Tibial nerve (tissue), 4 donors: Measurements from ENCODE around the gene LMF1. TPM values are rescaled to one million over a fixed set of nuclear protein-coding genes. Genes with fewer than 3 reads are reported as not detected.
"Not testable (repeated sequence)": the region's sequence is repeated elsewhere in the genome, so short reads cannot be mapped to it uniquely, and the experiment has no call there.

Experiments
- DNase-seq, 2 donors: peaks; one replicate each; pipeline ENCODE4 v3.0.0-alpha.2; 2019; ENCODE audit warnings: low spot score in 2 of 2
- H3K27ac ChIP-seq, 4 donors: fragments of 200-600 bp; sonication (generic) in 3 of 4; one replicate each; pipeline ENCODE4 v1.5.1; 2017 to 2019; ENCODE audit warnings: mild to moderate bottlenecking in 1 of 4
- H3K27me3 ChIP-seq, 2 donors: fragments of 200-600 bp; sonication (generic) in 1 of 2; one replicate each; pipeline versions ENCODE4 v1.5.1 to v1.6.0; 2017 to 2019
- H3K36me3 ChIP-seq, 3 donors: fragments of 200-600 bp; sonication (generic); one replicate each; pipeline ENCODE4 v1.5.1; 2018 to 2019
- H3K4me1 ChIP-seq, 4 donors: fragments of 200-600 bp; sonication (generic) in 3 of 4; one replicate each; pipeline ENCODE4 v1.5.1; 2017 to 2019
- H3K4me3 ChIP-seq, 4 donors: fragments of 200-600 bp; sonication (generic) in 3 of 4; one replicate each; pipeline ENCODE4 v1.5.1; 2017 to 2019; ENCODE audit warnings: mild to moderate bottlenecking in 1 of 4, moderate library complexity in 1 of 4
- H3K9me3 ChIP-seq, 4 donors: fragments of 200-600 bp; sonication (generic) in 3 of 4; one replicate each; pipeline ENCODE4 v1.5.1; 2017 to 2019
- EP300 ChIP-seq, 2 donors: sonication (generic); formaldehyde crosslinking; IDR thresholded peaks; one replicate each; pipeline ENCODE4 v1.6.1; 2017; ENCODE audit warnings: antibody characterized with exemption in 2 of 2, mild to moderate bottlenecking in 1 of 2
- POLR2A ChIP-seq, 2 donors: fragments of 450-650 bp; IDR thresholded peaks; one replicate each; pipeline ENCODE4 v1.6.1; 2017; ENCODE audit warnings: antibody characterized with exemption in 2 of 2, mild to moderate bottlenecking in 2 of 2, moderate library complexity in 2 of 2
- WGBS, 2 donors: methylation state at CpG; one replicate each; pipeline ENCODE4 v1.1.5; 2018; 5-methylcytosine and 5-hydroxymethylcytosine counted together
- total RNA-seq, 4 donors: library from RNA; depleted of rRNA; stranded (reverse); fragments of >200 nt; gene quantifications; one replicate each; pipeline ENCODE4 v1.1.0, GENCODE V29; 2016
- TF ChIP-seq, protein P1 (sequence below), 5 experiments: fragments of 200-600 bp in 3 of 5; fragments of 450-650 bp in 2 of 5; sonication (generic) in 3 of 5; IDR thresholded peaks; one replicate each; pipeline ENCODE4 v1.5.1; 2016 to 2019; ENCODE audit warnings: antibody characterized with exemption in 5 of 5, mild to moderate bottlenecking in 3 of 5, moderate library complexity in 2 of 5

LMF1 gene
- total RNA-seq, 4 donors from 2014 or later, result 24.5 to 58.5 (median 31.8) TPM

DNA sequence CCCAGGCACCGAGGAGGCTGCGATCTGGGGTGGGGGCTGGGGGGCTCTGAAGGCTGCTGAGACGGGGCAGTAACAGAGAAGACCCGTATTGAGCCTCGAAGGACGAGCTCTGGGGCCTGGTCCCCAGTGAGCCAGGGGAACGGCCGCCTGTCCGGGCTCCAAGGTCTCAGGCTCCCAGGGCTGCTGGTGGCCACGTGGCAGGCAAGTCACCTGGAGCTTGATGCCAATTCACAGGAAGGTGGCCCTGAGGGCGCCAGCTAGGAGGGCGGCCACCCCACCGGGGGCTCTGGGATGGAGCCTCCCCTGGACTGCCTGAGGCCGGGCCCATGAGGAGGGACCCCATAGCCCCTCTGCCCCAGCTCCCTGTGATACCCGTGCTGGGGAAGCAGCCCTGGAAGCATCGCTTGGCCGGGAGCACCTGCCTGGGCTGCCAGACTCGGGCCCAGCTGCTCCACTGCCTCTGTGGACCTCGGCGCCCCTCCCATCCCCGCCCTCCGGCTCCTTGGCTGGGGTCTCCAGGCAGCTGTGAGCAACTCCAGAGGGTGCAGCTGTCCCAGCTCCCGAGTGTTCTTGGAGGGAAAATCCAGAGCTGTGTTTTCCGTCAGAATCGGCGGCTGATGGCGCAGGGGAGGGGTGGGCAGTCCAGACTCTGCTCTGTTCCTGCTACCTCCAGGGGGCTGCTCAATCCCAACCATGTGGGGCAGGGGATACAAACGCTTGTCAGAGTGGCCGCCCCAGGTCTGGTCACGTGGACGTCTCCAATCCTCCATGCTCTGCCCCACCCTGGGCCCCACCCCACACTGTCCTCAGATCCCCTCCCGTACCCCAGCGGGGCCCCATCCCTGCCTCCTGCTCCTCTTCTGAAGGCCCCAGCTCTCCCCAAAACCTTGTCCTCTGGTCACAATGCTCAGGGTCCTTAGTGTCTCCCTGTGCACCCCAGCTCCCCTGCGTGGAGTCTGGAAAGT lies 103.1 kb downstream of the LMF1 start:
- no peaks in the 10 kb centered on the region for H3K9me3 ChIP-seq
- TF ChIP-seq POLR2A (IDR thresholded peaks at IDR 0.05), result no peak
- TF ChIP-seq EP300 (IDR thresholded peaks at IDR 0.05), result no peak
- TF ChIP-seq, protein P1, sequence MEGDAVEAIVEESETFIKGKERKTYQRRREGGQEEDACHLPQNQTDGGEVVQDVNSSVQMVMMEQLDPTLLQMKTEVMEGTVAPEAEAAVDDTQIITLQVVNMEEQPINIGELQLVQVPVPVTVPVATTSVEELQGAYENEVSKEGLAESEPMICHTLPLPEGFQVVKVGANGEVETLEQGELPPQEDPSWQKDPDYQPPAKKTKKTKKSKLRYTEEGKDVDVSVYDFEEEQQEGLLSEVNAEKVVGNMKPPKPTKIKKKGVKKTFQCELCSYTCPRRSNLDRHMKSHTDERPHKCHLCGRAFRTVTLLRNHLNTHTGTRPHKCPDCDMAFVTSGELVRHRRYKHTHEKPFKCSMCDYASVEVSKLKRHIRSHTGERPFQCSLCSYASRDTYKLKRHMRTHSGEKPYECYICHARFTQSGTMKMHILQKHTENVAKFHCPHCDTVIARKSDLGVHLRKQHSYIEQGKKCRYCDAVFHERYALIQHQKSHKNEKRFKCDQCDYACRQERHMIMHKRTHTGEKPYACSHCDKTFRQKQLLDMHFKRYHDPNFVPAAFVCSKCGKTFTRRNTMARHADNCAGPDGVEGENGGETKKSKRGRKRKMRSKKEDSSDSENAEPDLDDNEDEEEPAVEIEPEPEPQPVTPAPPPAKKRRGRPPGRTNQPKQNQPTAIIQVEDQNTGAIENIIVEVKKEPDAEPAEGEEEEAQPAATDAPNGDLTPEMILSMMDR (IDR thresholded peaks at IDR 0.05), result no peak
- DNase-seq, result no peak
- H3K36me3 ChIP-seq, result peaks cover 0 to 68% (median 4%) of the 10 kb centered on the region in 3 donors
- H3K4me3 ChIP-seq, result no peak overlapping the region
- WGBS, 2 donors, result 87 to 89% methylated on average over 18 to 23 of the region's 34 CpGs
- no peak overlapping the region for H3K27ac ChIP-seq
- no peaks in the 10 kb centered on the region for H3K4me1 ChIP-seq
- H3K27me3 ChIP-seq, result no peaks in the 10 kb centered on the region

DNA sequence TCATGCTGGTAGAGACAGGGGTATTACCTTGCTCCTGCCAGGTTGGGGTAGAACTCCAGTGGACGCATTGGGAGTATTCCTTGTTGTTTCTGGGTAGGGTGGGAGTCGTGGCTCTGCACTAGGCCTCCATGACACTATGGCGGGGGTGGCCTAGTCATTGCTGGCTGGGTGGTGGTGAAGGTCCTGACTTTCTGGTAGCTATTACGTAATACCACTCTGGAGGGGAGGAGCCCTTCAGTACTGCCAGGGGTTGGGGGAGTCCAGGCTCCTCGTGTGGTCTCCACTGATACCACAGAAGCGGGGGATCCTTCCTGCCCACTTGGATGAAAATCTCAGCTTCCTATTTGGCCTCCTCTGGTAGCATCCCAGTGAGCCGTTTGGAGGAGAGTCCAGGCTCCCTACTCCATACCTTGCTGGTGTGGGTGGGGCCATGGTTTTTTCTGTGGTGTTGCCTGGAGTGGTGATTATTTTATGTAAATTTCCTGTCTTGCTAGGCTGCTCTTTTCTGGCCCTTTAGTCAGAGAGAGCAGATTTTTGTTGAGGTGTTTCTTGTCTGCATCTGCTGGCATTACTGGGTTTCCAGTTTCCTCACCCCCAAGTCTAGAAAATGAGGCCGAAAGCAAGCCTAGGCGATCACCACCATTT lies 104.4 kb downstream of the LMF1 start:
- Histone ChIP-seq H3K27ac (no peak overlapping the region), H3K4me1 (no peaks in the 10 kb centered on the region), H3K4me3 (no peak overlapping the region), H3K9me3 (no peaks in the 10 kb centered on the region), H3K36me3 (peaks cover 0 to 55% (median 4%) of the 10 kb centered on the region in 3 donors), H3K27me3 (no peaks in the 10 kb centered on the region)
- DNase-seq, result no peak
- WGBS, 2 donors, result 90% methylated on average over 8 to 9 of the region's 9 CpGs
- TF ChIP-seq, protein P1 (IDR thresholded peaks at IDR 0.05), result no peak
- no peak for TF ChIP-seq POLR2A (IDR thresholded peaks at IDR 0.05)
- no peak for TF ChIP-seq EP300 (IDR thresholded peaks at IDR 0.05)

- WGBS, 2 donors, result 81 to 87% methylated on average over 5 of the region's 5 CpGs
Measured at GRCh38 chr16:865026-865425, 105.8 kb downstream of the LMF1 start.

DNA sequence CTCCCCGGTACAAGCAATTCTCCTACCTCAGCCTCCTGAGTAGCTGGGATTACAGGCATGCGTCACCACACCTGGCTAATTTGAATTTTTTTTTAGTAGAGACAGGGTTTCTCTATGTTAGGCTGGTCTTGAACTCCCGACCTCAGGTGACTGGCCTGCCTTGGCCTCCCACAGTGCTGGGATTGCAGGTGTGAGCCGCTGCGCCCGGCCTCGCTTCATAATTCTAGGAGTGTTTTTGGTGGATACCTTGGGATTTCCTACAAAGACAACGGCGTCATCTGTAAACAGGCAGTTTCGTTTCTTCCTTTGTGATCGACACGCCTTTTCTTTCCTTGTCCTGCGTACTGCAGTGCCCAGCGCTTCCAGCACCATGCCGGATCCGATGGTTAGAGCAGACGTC lies 109.3 kb downstream of the LMF1 start:
- H3K27me3 ChIP-seq, result no peaks in the 10 kb centered on the region
- no peaks in the 10 kb centered on the region for H3K4me1 ChIP-seq
- DNase-seq, result no peak
- H3K27ac ChIP-seq, result no peak overlapping the region
- H3K9me3 ChIP-seq, result no peaks in the 10 kb centered on the region
- peaks cover 0 to 13% (median 0%) of the 10 kb centered on the region in 3 donors for H3K36me3 ChIP-seq
- WGBS, 2 donors, result 91 to 96% methylated on average over 17 of the region's 17 CpGs
- H3K4me3 ChIP-seq, result no peak overlapping the region
- TF ChIP-seq EP300 (IDR thresholded peaks at IDR 0.05) (no peak), POLR2A (IDR thresholded peaks at IDR 0.05) (no peak)
- TF ChIP-seq, protein P1 (IDR thresholded peaks at IDR 0.05), result no peak

More at GRCh38 chr16:865026-865425, 105.8 kb downstream of the LMF1 start:
- no peak for DNase-seq
- TF ChIP-seq EP300 (IDR thresholded peaks at IDR 0.05), result no peak
- TF ChIP-seq POLR2A (IDR thresholded peaks at IDR 0.05), result no peak
- TF ChIP-seq, protein P1 (IDR thresholded peaks at IDR 0.05), result no peak
- Histone ChIP-seq H3K9me3 (no peaks in the 10 kb centered on the region), H3K4me1 (no peaks in the 10 kb centered on the region), H3K27me3 (no peaks in the 10 kb centered on the region), H3K27ac (no peak overlapping the region), H3K36me3 (peaks cover 0 to 41% (median 4%) of the 10 kb centered on the region in 3 donors), H3K4me3 (no peak overlapping the region)

DNA sequence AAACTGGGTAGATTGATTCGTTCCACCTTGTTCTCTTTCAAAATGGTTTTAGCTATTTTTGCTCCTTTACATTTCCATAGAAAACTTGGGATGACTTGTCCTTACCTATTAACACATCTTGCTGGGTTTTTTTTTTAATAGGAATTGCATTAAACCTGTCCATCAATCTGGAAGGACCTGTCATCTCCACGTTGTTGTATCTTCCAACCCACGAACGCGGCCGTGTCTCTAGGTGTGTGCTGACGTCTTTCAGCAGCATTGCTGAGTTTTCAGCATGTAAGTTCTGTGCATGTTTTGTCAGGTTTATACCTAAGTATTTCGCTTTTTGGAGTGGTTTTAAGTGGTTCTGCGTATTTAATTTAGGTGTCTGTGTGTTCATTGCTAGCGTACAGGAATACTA lies 109.9 kb downstream of the LMF1 start:
- no peak for DNase-seq
- no peaks in the 10 kb centered on the region for H3K27me3 ChIP-seq
- TF ChIP-seq, protein P1 (IDR thresholded peaks at IDR 0.05), result no peak
- TF ChIP-seq EP300 (IDR thresholded peaks at IDR 0.05) (no peak), POLR2A (IDR thresholded peaks at IDR 0.05) (no peak)
- no peaks in the 10 kb centered on the region for H3K9me3 ChIP-seq
- H3K36me3 ChIP-seq, result peaks cover 0 to 14% (median 0%) of the 10 kb centered on the region in 3 donors
- WGBS, 2 donors, result 94% methylated on average over 10 of the region's 10 CpGs
- no peaks in the 10 kb centered on the region for H3K4me1 ChIP-seq
- no peak overlapping the region for H3K4me3 ChIP-seq
- H3K27ac ChIP-seq, result no peak overlapping the region

- WGBS, 2 donors, result 95 to 96% methylated on average over 31 to 35 of the region's 35 CpGs
- not testable (repeated sequence) for DNase-seq, H3K27ac ChIP-seq, H3K4me1 ChIP-seq, H3K9me3 ChIP-seq, H3K27me3 ChIP-seq, H3K4me3 ChIP-seq
- H3K36me3 ChIP-seq, result peaks cover 0 to 33% (median 0%) of the 10 kb centered on the region in 3 donors
Measured at GRCh38 chr16:858971-859370, 111.8 kb downstream of the LMF1 start.

DNA sequence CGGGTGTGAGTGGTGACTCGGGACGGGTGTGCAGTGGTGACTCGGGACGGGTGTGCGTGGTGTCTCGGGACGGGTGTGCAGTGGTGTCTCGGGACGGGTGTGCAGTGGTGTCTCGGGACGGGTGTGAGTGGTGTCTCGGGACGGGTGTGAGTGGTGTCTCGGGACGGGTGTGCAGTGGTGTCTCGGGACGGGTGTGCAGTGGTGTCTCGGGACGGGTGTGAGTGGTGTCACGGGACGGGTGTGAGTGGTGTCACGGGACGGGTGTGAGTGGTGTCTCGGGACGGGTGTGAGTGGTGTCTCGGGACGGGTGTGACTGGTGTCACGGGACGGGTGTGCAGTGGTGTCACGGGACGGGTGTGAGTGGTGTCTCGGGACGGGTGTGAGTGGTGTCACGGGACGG lies 112.3 kb downstream of the LMF1 start:
- not testable (repeated sequence) for DNase-seq, H3K4me3 ChIP-seq, H3K9me3 ChIP-seq, H3K27ac ChIP-seq, H3K4me1 ChIP-seq, H3K27me3 ChIP-seq
- whole genome bisulfite sequencing, 2 donors, result 84% methylated on average over 31 to 33 of the region's 36 CpGs
- peaks cover 0 to 36% (median 0%) of the 10 kb centered on the region in 3 donors for H3K36me3 ChIP-seq
